ENCODE data around the gene DOCK10. TPM values are rescaled to one million over a fixed set of nuclear protein-coding genes. Genes with fewer than 3 reads are reported as not detected.

DOCK10 gene
- total and polyA plus RNA-seq, 2 donors (not counting 3 experiments of a cell fraction or from before 2014, with no cell fraction given): 5.8 to 23.0 TPM

- CTCF ChIA-PET: no interaction called here
- BruUV-seq (replicated peaks): no TSS peak
- TF ChIP-seq FOS (IDR thresholded peaks at IDR 0.05; ENCODE audit: borderline replicate concordance, insufficient read depth, low read length): no peak
- no peak for TF ChIP-seq MAX (IDR thresholded peaks at IDR 0.05; ENCODE audit: insufficient read depth, insufficient read length)
- no peak for TF ChIP-seq EZH2 (IDR thresholded peaks at IDR 0.05; ENCODE audit: borderline replicate concordance, low read depth, low read length, severe bottlenecking)
- TF ChIP-seq GATA2 (IDR thresholded peaks at IDR 0.05; ENCODE audit: insufficient read depth, insufficient read length, low read depth, low read length): no peak
- no peak for TF ChIP-seq CTCF (IDR thresholded peaks at IDR 0.05; ENCODE audit: extremely low read depth in 1 of 2, insufficient read depth in 1 of 2, low read depth in 1 of 2, low read length in 2 of 2)
- no peak for TF ChIP-seq JUN (IDR thresholded peaks at IDR 0.05; ENCODE audit: borderline replicate concordance, insufficient read depth, insufficient read length, low read depth)
- no peak for TF ChIP-seq POLR2AphosphoS5 (IDR thresholded peaks at IDR 0.05; ENCODE audit: insufficient read depth, low read depth, low read length)
- TF ChIP-seq POLR2A (IDR thresholded peaks at IDR 0.05; ENCODE audit: low read depth, low read length): no peak
- no peak for TF ChIP-seq MYC (IDR thresholded peaks at IDR 0.05; ENCODE audit: low read depth, low read length)
- Histone ChIP-seq H3K4me1 (ENCODE audit: control insufficient read depth, extremely low read depth, insufficient read depth, low read length) (no peaks in the 10 kb centered on the region), H2AFZ (ENCODE audit: low read depth, low read length) (no peak overlapping the region), H3K27ac (ENCODE audit: insufficient read depth, low read depth, low read length) (no peak overlapping the region), H3K36me3 (ENCODE audit: control insufficient read depth in 2 of 2, extremely low read depth in 1 of 2, insufficient read depth in 2 of 2, low read length in 2 of 2) (no peaks in the 10 kb centered on the region), H3K4me3 (replicated peaks in 1 of 3; ENCODE audit: insufficient read depth in 1 of 3, low read depth in 1 of 3, low read length in 3 of 3) (no peak overlapping the region), H3K9me1 (replicated peaks; ENCODE audit: control insufficient read depth, extremely low read depth, insufficient read depth, low read length) (no peaks in the 10 kb centered on the region), H3K9ac (replicated peaks; ENCODE audit: extremely low read depth, insufficient read depth, low read length) (no peak overlapping the region), H3K27me3 (ENCODE audit: control insufficient read depth in 2 of 2, insufficient read depth in 2 of 2, low read length in 2 of 2) (no peaks in the 10 kb centered on the region), H3K9me3 (replicated peaks; ENCODE audit: control insufficient read depth, insufficient read depth, low read length) (no peaks in the 10 kb centered on the region), H3K79me2 (ENCODE audit: control insufficient read depth, insufficient read depth, low read length) (no peaks in the 10 kb centered on the region), H4K20me1 (replicated peaks; ENCODE audit: control insufficient read depth, extremely low read depth, insufficient read depth, low read length) (no peaks in the 10 kb centered on the region), H3K4me2 (ENCODE audit: insufficient read depth, low read length) (no peak overlapping the region)
- FAIRE-seq (no peak), DNase-seq (ENCODE audit: low read depth, low spot score) (no peak)
- dilution Hi-C loops (cut with MboI; ENCODE audit: extremely low pct_ligation_motif_present, low sequenced_read_pairs): no loop called here
- POLR2A ChIA-PET: no interaction called here
- intact Hi-C loops (cut with micrococcal nuclease): no loop called here
Measured at GRCh38 chr2:224734949-224735348, 307.3 kb downstream of the DOCK10 start.
